Activated T-cell treated with anti-CD3 and anti-CD28 coated beads, Interleukin-2, amount 50 U/mL, for 24 hours (primary cell): ENCODE measurements around the gene SPPL2B.
"Not testable (repeated sequence)": the region's sequence is repeated elsewhere in the genome, so short reads cannot be mapped to it uniquely, and the experiment has no call there.

Experiments used
- DNase-seq: peaks from one replicate; pipeline ENCODE4 v3.0.0-alpha.2; 2020
- H3K27ac Mint-ChIP-seq: 2 replicates; pipeline ENCODE4 v1.8.0; 2020; ENCODE audit warnings: mild to moderate bottlenecking, mixed read lengths
- H3K27me3 Mint-ChIP-seq: 2 replicates; pipeline ENCODE4 v1.8.0; 2020; ENCODE audit warnings: mixed read lengths
- H3K36me3 Mint-ChIP-seq: 2 replicates; pipeline ENCODE4 v1.8.0; 2020; ENCODE audit warnings: low read depth, mixed read lengths
- H3K4me1 Mint-ChIP-seq: 2 replicates; pipeline ENCODE4 v1.8.0; 2020; ENCODE audit warnings: low read depth, mixed read lengths
- H3K4me3 Mint-ChIP-seq: 2 replicates; pipeline ENCODE4 v1.8.0; 2020; ENCODE audit warnings: mild to moderate bottlenecking, moderate library complexity, mixed read lengths
- H3K9me3 Mint-ChIP-seq: 2 replicates; pipeline ENCODE4 v1.8.0; 2020; ENCODE audit warnings: mixed read lengths

SPPL2B gene

GRCh38 chr19:2328401-2329148 lies at the start of gene SPPL2B, which contains the start of gene LSM7:
Gene SPPL2B (plus strand): TSS chr19:2328684. CDS start chr19:2328710, 26 bp downstream.
Gene LSM7 (minus strand): TSS chr19:2328586. CDS start chr19:2328566, 20 bp downstream.
- Mint-ChIP-seq H3K4me3 (peak within 1 kb of the TSS; percentile 97), H3K36me3 (peaks cover 55% of the 10 kb centered on the region), H3K27ac (peak within 1 kb of the TSS; percentile 99), H3K27me3 (no peaks in the 10 kb centered on the region), H3K9me3 (no peaks in the 10 kb centered on the region), H3K4me1 (peaks cover 67% of the 10 kb centered on the region)
- DNase-seq: peak; percentile 95

- no peak overlapping the region for H3K27ac Mint-ChIP-seq
- H3K4me3 Mint-ChIP-seq: no peak overlapping the region
- H3K27me3 Mint-ChIP-seq: no peaks in the 10 kb centered on the region
- peaks cover 16% of the 10 kb centered on the region for H3K4me1 Mint-ChIP-seq
- H3K36me3 Mint-ChIP-seq: peaks cover 2% of the 10 kb centered on the region
- H3K9me3 Mint-ChIP-seq: no peaks in the 10 kb centered on the region
- no peak for DNase-seq
Measured at GRCh38 chr19:2280633-2281264, 47.7 kb upstream of the SPPL2B start.

DNA sequence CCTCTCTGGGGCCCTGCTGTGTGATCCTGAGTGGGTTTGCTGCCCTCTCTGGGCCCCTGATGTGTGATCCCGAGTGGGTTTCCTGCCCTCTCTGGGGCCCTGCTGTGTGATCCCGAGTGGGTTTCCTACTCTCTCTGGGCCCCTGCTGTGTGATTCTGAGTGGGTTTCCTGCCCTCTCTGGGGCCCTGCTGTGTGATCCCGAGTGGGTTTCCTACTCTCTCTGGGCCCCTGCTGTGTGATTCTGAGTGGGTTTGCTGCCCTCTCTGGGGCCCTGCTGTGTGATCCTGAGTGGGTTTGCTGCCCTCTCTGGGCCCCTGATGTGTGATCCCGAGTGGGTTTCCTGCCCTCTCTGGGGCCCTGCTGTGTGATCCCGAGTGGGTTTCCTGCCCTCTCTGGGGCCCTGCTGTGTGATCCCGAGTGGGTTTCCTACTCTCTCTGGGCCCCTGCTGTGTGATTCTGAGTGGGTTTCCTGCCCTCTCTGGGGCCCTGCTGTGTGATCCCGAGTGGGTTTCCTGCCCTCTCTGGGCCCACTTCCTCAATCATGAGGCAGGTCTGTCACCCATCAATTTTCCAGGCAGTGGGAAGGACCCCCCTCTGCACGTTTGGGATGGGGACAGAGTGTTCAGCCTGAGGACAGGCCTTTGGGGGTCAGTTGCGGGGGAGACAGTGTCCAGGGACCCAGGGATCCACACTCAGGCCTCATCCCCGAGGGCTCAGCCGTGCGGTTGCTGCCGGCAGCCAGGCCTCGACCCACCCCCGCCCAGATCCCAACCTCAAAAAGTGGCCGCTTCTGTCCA lies 47.0 kb upstream of the SPPL2B start:
- H3K27me3 Mint-ChIP-seq, H3K36me3 Mint-ChIP-seq, DNase-seq, H3K9me3 Mint-ChIP-seq: not testable (repeated sequence)
- Mint-ChIP-seq H3K4me3 (peak overlapping the region; percentile 35), H3K27ac (peak overlapping the region; percentile 37), H3K4me1 (peaks cover 16% of the 10 kb centered on the region)

DNA sequence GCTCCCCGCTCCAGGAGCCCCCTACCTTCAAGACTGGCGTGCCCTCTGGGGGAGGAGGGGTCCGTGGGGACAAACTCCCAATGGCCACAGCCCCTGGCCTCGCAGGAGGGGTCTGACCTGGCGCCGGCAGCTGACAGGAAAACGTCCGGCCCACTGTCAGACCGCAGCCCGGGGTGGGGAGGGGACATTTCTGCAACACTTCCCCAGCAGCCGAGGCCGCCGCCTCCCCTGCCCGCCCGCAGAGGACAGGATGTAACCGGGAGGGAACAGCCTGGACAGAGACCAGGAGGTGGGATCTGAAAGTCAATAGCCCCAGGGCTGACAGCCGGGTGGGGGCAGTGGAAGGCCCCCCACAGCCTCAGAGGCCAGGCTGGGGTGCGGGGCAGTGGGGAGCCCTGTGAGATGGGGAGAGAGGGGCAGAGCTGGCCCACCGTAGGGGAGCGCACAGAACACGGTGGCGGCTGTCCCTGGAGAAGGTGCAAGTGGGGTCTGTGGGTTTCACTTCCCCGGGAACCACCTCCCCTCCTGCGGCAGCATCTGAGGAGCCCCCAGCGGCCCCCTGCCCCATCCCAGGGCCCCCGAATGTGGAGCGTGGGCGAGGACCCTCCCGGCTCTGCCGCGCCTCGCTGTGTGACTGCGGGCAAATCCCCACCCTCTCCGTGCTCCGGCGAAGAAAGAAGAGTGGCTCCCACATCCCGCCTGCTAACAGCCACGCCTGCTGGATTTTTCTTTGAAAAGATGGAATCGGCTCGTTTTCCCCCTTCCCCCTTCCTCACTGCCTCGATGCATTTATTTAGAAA lies 46.2 kb upstream of the SPPL2B start, which contains the start of gene PEAK3:
Gene PEAK3 (minus strand): TSS at position 114 of the 800 bp plus-strand sequence. CDS start 1,244 bp downstream, outside the sequence.
- no peaks in the 10 kb centered on the region for H3K27me3 Mint-ChIP-seq
- peak within 1 kb of the TSS; percentile 50 for H3K27ac Mint-ChIP-seq
- no peaks in the 10 kb centered on the region for H3K9me3 Mint-ChIP-seq
- peaks cover 14% of the 10 kb centered on the region for H3K4me1 Mint-ChIP-seq
- DNase-seq: peak; percentile 53
- H3K36me3 Mint-ChIP-seq: no peaks in the 10 kb centered on the region
- peak within 1 kb of the TSS; percentile 35 for H3K4me3 Mint-ChIP-seq

- H3K4me3 Mint-ChIP-seq: no peak overlapping the region
- H3K9me3 Mint-ChIP-seq: no peaks in the 10 kb centered on the region
- no peak for DNase-seq
- no peak overlapping the region for H3K27ac Mint-ChIP-seq
- no peaks in the 10 kb centered on the region for H3K27me3 Mint-ChIP-seq
- H3K36me3 Mint-ChIP-seq: no peaks in the 10 kb centered on the region
- H3K4me1 Mint-ChIP-seq: peaks cover 14% of the 10 kb centered on the region
Measured at GRCh38 chr19:2282862-2283237, 45.6 kb upstream of the SPPL2B start.

DNA sequence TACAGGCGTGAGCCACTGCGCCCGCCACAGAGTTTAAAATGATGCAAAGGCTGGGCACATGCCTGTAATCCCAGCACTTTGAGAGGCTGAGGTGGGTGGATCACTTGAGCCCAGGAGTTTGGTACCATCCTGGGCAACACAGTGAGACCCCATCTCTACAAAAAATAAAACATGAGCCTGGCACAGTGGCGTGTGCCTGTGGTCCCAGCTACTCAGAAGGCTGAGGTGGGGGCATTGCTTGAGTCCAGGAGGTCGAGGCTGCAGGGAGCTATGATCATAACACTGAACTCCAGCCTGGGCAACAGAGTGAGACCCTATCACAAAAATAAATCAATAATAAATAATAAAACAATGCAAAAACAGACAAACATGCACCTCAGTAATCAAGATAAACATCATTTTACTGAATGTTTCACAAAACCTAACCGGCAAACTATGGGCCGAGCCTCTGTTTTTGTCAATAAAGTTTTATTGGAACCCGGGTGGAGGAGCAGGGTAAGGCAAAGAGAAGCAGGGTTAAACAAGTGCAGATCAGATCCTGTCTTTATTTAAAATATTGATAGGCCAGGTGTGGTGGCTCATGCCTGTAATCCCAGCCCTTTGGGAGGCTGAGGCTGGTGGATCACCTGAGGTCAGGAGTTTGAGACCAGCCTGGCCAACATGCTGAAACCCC lies 44.5 kb upstream of the SPPL2B start:
- no peaks in the 10 kb centered on the region for H3K36me3 Mint-ChIP-seq
- H3K9me3 Mint-ChIP-seq: no peaks in the 10 kb centered on the region
- no peak overlapping the region for H3K27ac Mint-ChIP-seq
- no peak for DNase-seq
- no peak overlapping the region for H3K4me3 Mint-ChIP-seq
- peaks cover 4% of the 10 kb centered on the region for H3K27me3 Mint-ChIP-seq
- H3K4me1 Mint-ChIP-seq: peaks cover 18% of the 10 kb centered on the region

DNA sequence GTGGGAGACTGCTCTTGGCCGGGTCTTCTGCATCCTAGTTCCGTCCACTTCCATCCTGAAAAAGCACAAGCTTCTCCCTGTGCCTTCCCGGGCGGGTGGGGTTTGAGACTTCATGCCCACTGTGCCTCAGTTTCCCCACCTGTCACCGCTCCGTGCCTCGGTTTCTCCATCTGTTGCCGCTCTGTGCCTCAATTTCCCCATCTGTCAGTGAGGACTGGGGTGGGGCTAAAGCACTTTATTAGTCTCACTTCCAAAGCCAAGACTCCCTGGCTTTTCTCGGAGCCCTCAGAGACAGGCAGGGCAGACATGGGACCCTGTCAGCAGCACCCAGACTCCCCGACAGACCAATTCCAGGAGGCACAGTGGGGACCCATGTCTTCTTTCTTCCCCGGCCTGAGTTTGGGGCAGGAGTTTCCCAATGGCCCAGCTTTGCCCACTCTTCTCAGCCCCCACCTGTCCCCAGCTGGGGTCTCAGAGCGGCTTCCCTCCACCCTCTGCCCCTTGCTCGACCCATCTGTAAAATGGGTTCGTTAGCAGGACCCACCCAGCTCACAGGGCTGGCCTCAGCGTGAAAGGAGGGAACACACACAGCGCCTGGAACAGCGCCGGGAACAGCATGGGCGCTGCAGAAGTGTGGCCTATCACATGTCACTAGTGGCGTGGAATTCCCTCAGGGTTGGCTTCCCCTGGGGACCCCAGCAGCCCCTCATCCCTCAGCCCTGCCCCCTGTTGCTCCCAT lies 41.9 kb upstream of the SPPL2B start:
- DNase-seq: no peak
- no peak overlapping the region for H3K4me3 Mint-ChIP-seq
- no peaks in the 10 kb centered on the region for H3K9me3 Mint-ChIP-seq
- H3K36me3 Mint-ChIP-seq: no peaks in the 10 kb centered on the region
- peaks cover 33% of the 10 kb centered on the region for H3K4me1 Mint-ChIP-seq
- peaks cover 10% of the 10 kb centered on the region for H3K27me3 Mint-ChIP-seq
- no peak overlapping the region for H3K27ac Mint-ChIP-seq

- Mint-ChIP-seq H3K4me1 (peaks cover 23% of the 10 kb centered on the region), H3K4me3 (no peak overlapping the region), H3K27me3 (peaks cover 10% of the 10 kb centered on the region), H3K36me3 (no peaks in the 10 kb centered on the region), H3K9me3 (no peaks in the 10 kb centered on the region), H3K27ac (no peak overlapping the region)
- DNase-seq: no peak
Measured at GRCh38 chr19:2287585-2288337, 40.7 kb upstream of the SPPL2B start.

- Mint-ChIP-seq H3K36me3 (no peaks in the 10 kb centered on the region), H3K27ac (no peak overlapping the region), H3K4me1 (peaks cover 23% of the 10 kb centered on the region), H3K9me3 (no peaks in the 10 kb centered on the region), H3K27me3 (peaks cover 10% of the 10 kb centered on the region), H3K4me3 (no peak overlapping the region)
- DNase-seq: no peak
Measured at GRCh38 chr19:2288338-2288817, 40.1 kb upstream of the SPPL2B start.

GRCh38 chr19:2288818-2289713 lies 39.4 kb upstream of the SPPL2B start:
- Mint-ChIP-seq H3K27ac (peak overlapping the region; percentile 61), H3K36me3 (no peaks in the 10 kb centered on the region), H3K9me3 (no peaks in the 10 kb centered on the region), H3K4me3 (peak overlapping the region; percentile 76), H3K4me1 (peaks cover 26% of the 10 kb centered on the region), H3K27me3 (peaks cover 10% of the 10 kb centered on the region)
- no peak for DNase-seq

GRCh38 chr19:2289714-2290435 lies 38.6 kb upstream of the SPPL2B start:
- Mint-ChIP-seq H3K36me3 (no peaks in the 10 kb centered on the region), H3K4me1 (peaks cover 26% of the 10 kb centered on the region), H3K4me3 (peak overlapping the region; percentile 76), H3K27ac (peak overlapping the region; percentile 57), H3K27me3 (peaks cover 10% of the 10 kb centered on the region), H3K9me3 (no peaks in the 10 kb centered on the region)
- peak; percentile 66 for DNase-seq
